Activated naive CD8-positive, alpha-beta T cell (primary cell): ENCODE results near the gene HORMAD2.
"Not testable (repeated sequence)": the region's sequence is repeated elsewhere in the genome, so short reads cannot be mapped to it uniquely, and the experiment has no call there.

Source experiments
- H3K27ac Mint-ChIP-seq: one replicate; pipeline ENCODE4 v1.8.0; 2021; ENCODE audit warnings: mixed read lengths
- H3K27me3 Mint-ChIP-seq: one replicate; pipeline ENCODE4 v1.8.0; 2021; ENCODE audit warnings: mixed read lengths
- H3K36me3 Mint-ChIP-seq: one replicate; pipeline ENCODE4 v1.8.0; 2021; ENCODE audit warnings: mixed read lengths
- H3K4me1 Mint-ChIP-seq: one replicate; pipeline ENCODE4 v1.8.0; 2021; ENCODE audit warnings: low read depth, mixed read lengths
- H3K4me3 Mint-ChIP-seq: one replicate; pipeline ENCODE4 v1.8.0; 2021; ENCODE audit warnings: mild to moderate bottlenecking, mixed read lengths
- H3K9me3 Mint-ChIP-seq: one replicate; pipeline ENCODE4 v1.8.0; 2021; ENCODE audit warnings: low read depth, mixed read lengths

Gene HORMAD2

GRCh38 chr22:30193031-30193775 is 112.9 kb downstream of the HORMAD2 start:
- Mint-ChIP-seq H3K36me3 (no peaks in the 10 kb centered on the region), H3K4me3 (no peak overlapping the region), H3K9me3 (no peaks in the 10 kb centered on the region), H3K27ac (no peak overlapping the region), H3K4me1 (peaks cover 60% of the 10 kb centered on the region), H3K27me3 (no peaks in the 10 kb centered on the region)

DNA sequence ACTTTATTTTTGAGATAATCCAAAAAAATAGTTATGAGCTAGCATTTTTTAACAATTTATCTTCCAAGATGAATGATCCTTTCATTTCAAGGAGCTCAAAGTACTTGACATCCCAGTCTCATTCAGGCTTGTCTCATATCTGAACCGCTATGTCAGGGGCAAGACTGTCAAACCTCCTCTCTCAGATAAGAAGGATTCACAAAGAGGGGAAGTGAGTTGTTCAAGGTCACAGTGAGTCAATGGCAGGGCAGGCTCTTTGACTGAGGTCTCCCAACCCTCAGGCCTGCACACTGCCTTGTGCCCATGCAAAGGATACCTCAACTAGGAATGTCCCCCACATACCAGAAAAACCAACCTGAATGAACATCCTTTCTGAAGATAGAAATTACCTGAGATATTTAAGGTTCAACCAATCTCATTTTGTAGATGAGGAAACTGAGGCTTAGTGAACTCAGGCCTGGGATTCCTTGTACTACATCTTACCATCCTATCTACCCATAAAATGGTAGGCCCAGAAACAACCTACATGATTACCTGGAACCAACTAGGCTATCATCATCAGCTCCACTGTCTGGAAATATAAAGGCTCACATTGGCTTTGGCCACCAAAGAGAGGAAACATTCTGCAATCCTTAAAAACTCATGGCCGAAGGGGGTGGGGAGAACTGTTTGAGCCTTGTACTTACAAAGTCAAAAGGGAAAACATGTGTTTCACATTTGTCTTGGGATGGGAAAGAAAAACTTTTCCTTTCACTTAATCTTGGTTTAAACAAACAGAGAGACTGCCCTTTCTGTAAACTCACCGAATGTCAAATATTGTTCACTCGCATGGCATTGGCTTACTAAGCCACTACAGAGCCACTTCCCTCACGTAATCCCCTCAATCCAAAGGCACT is 115.2 kb downstream of the HORMAD2 start:
- Mint-ChIP-seq H3K4me1 (peaks cover 50% of the 10 kb centered on the region), H3K4me3 (no peak overlapping the region), H3K27ac (peak overlapping the region; percentile 81), H3K9me3 (no peaks in the 10 kb centered on the region), H3K36me3 (no peaks in the 10 kb centered on the region), H3K27me3 (no peaks in the 10 kb centered on the region)

- Mint-ChIP-seq H3K27ac (peak overlapping the region; percentile 81), H3K9me3 (no peaks in the 10 kb centered on the region), H3K4me1 (peaks cover 42% of the 10 kb centered on the region), H3K36me3 (no peaks in the 10 kb centered on the region), H3K4me3 (peak overlapping the region; percentile 17), H3K27me3 (no peaks in the 10 kb centered on the region)
These were observed 116.0 kb downstream of the HORMAD2 start for GRCh38 chr22:30196141-30196879.

GRCh38 chr22:30196880-30197336 is 116.6 kb downstream of the HORMAD2 start:
- peak overlapping the region; percentile 81 for H3K27ac Mint-ChIP-seq
- no peaks in the 10 kb centered on the region for H3K36me3 Mint-ChIP-seq
- peaks cover 39% of the 10 kb centered on the region for H3K4me1 Mint-ChIP-seq
- H3K27me3 Mint-ChIP-seq = no peaks in the 10 kb centered on the region
- H3K9me3 Mint-ChIP-seq = no peaks in the 10 kb centered on the region
- H3K4me3 Mint-ChIP-seq = peak overlapping the region; percentile 17

- no peaks in the 10 kb centered on the region for H3K36me3 Mint-ChIP-seq
- H3K9me3 Mint-ChIP-seq = no peaks in the 10 kb centered on the region
- no peaks in the 10 kb centered on the region for H3K27me3 Mint-ChIP-seq
- H3K27ac Mint-ChIP-seq = peak overlapping the region; percentile 81
- H3K4me1 Mint-ChIP-seq = peaks cover 34% of the 10 kb centered on the region
- H3K4me3 Mint-ChIP-seq = no peak overlapping the region
These were observed 117.1 kb downstream of the HORMAD2 start for GRCh38 chr22:30197389-30197788.

GRCh38 chr22:30198152-30198825 is 118.0 kb downstream of the HORMAD2 start:
- H3K4me1 Mint-ChIP-seq = peaks cover 29% of the 10 kb centered on the region
- H3K27ac Mint-ChIP-seq = no peak overlapping the region
- H3K9me3 Mint-ChIP-seq = no peaks in the 10 kb centered on the region
- no peaks in the 10 kb centered on the region for H3K36me3 Mint-ChIP-seq
- H3K27me3 Mint-ChIP-seq = no peaks in the 10 kb centered on the region
- H3K4me3 Mint-ChIP-seq = no peak overlapping the region

DNA sequence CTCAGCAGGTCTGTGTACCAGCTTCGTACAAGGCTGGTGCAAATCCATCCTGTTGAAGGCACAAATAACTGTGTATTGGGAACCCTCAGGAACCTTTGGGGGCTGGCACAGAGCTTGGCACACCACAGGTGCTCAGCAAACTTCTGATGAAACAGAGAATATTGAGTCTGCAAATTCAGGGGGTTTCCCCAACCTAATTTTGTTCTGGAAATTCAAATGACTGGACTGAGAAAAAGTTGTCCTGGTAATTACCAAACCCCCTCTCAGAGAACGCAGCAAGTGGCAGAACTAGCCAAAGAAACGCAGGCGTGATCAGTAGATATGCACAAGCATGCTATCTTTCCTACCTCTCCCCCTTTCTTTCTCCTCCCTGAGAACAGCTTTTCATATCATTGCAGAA is 118.7 kb downstream of the HORMAD2 start:
- H3K27ac Mint-ChIP-seq = no peak overlapping the region
- no peaks in the 10 kb centered on the region for H3K9me3 Mint-ChIP-seq
- H3K4me3 Mint-ChIP-seq = no peak overlapping the region
- no peaks in the 10 kb centered on the region for H3K36me3 Mint-ChIP-seq
- H3K4me1 Mint-ChIP-seq = peaks cover 29% of the 10 kb centered on the region
- no peaks in the 10 kb centered on the region for H3K27me3 Mint-ChIP-seq

- H3K27me3 Mint-ChIP-seq, H3K9me3 Mint-ChIP-seq, H3K4me3 Mint-ChIP-seq, H3K27ac Mint-ChIP-seq, H3K36me3 Mint-ChIP-seq: not testable (repeated sequence)
- peaks cover 16% of the 10 kb centered on the region for H3K4me1 Mint-ChIP-seq
These were observed 120.6 kb downstream of the HORMAD2 start for GRCh38 chr22:30200905-30201304.

DNA sequence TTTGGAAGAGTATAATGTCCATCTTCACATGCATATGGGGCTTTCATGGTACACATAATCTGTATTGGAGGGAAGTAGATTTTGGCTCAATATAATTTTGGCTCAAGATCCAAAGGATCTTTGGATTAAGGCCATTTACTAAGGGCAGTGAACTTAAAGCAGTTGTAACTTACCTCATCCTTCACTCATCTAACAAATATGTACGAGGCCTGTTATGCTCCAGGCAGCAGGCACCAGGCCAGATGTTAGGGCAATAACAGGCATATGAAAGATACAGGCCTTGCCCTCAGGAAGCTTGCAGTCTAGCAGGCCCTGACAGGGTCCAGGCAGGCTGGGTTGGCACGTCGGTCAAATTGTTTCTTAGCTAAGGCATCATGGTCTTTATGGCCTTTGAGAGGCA is 121.7 kb downstream of the HORMAD2 start:
- Mint-ChIP-seq H3K9me3 (no peaks in the 10 kb centered on the region), H3K27ac (no peak overlapping the region)

GRCh38 chr22:30202531-30203006 is 122.3 kb downstream of the HORMAD2 start:
- no peaks in the 10 kb centered on the region for H3K4me1 Mint-ChIP-seq
- H3K27ac Mint-ChIP-seq = no peak overlapping the region

More for the DNA sequence above, 121.7 kb downstream of the HORMAD2 start:
- Mint-ChIP-seq H3K4me1 (peaks cover 6% of the 10 kb centered on the region), H3K4me3 (no peak overlapping the region), H3K36me3 (no peaks in the 10 kb centered on the region), H3K27me3 (no peaks in the 10 kb centered on the region)

GRCh38 chr22:30204015-30204741 is 123.9 kb downstream of the HORMAD2 start:
- no peak overlapping the region for H3K4me3 Mint-ChIP-seq
- H3K9me3 Mint-ChIP-seq = no peaks in the 10 kb centered on the region
- H3K36me3 Mint-ChIP-seq = no peaks in the 10 kb centered on the region
- H3K4me1 Mint-ChIP-seq = no peaks in the 10 kb centered on the region
- no peaks in the 10 kb centered on the region for H3K27me3 Mint-ChIP-seq
- no peak overlapping the region for H3K27ac Mint-ChIP-seq

More at GRCh38 chr22:30202531-30203006, 122.3 kb downstream of the HORMAD2 start:
- H3K9me3 Mint-ChIP-seq = no peaks in the 10 kb centered on the region
- H3K36me3 Mint-ChIP-seq = no peaks in the 10 kb centered on the region
- H3K4me3 Mint-ChIP-seq = no peak overlapping the region
- H3K27me3 Mint-ChIP-seq = no peaks in the 10 kb centered on the region

- Mint-ChIP-seq H3K4me3 (no peak overlapping the region), H3K36me3 (no peaks in the 10 kb centered on the region), H3K27me3 (no peaks in the 10 kb centered on the region), H3K4me1 (no peaks in the 10 kb centered on the region), H3K27ac (no peak overlapping the region), H3K9me3 (no peaks in the 10 kb centered on the region)
These were observed 124.5 kb downstream of the HORMAD2 start for GRCh38 chr22:30204742-30205111.

GRCh38 chr22:30205281-30206115 is 125.2 kb downstream of the HORMAD2 start:
- Mint-ChIP-seq H3K27me3 (no peaks in the 10 kb centered on the region), H3K9me3 (no peaks in the 10 kb centered on the region), H3K27ac (no peak overlapping the region), H3K4me1 (no peaks in the 10 kb centered on the region), H3K4me3 (no peak overlapping the region), H3K36me3 (no peaks in the 10 kb centered on the region)
